Hepatic stellate cell (primary cell): ENCODE measurements around the gene CPNE5.
"Not testable (repeated sequence)": the region's sequence is repeated elsewhere in the genome, so short reads cannot be mapped to it uniquely, and the experiment has no call there.

Experiments used
- DNase-seq: peaks from one replicate; pipeline ENCODE4 v3.0.0; 2011; ENCODE audit warnings: low spot score

CPNE5 gene

GRCh38 chr6:36723992-36724391 is 115.3 kb downstream of the CPNE5 start:
- DNase-seq = not testable (repeated sequence)

GRCh38 chr6:36722879-36723278 is 116.4 kb downstream of the CPNE5 start:
- DNase-seq = no peak

GRCh38 chr6:36722365-36722764 is 116.9 kb downstream of the CPNE5 start:
- no peak for DNase-seq

- no peak for DNase-seq
Observed at GRCh38 chr6:36721369-36722140, 117.7 kb downstream of the CPNE5 start.

- DNase-seq = no peak
Observed at GRCh38 chr6:36720251-36721141, 118.7 kb downstream of the CPNE5 start.

GRCh38 chr6:36719126-36719525 is 120.1 kb downstream of the CPNE5 start:
- DNase-seq = no peak

GRCh38 chr6:36718560-36718959 is 120.7 kb downstream of the CPNE5 start:
- DNase-seq = no peak

- DNase-seq = no peak
Observed at GRCh38 chr6:36717871-36718540, 121.2 kb downstream of the CPNE5 start.

GRCh38 chr6:36717231-36717825 is 121.9 kb downstream of the CPNE5 start:
- no peak for DNase-seq

- no peak for DNase-seq
Observed at GRCh38 chr6:36716476-36717093, 122.7 kb downstream of the CPNE5 start.

GRCh38 chr6:36715469-36715868 is 123.8 kb downstream of the CPNE5 start:
- no peak for DNase-seq

GRCh38 chr6:36714511-36714910 is 124.7 kb downstream of the CPNE5 start:
- no peak for DNase-seq

- no peak for DNase-seq
Observed at GRCh38 chr6:36713846-36714245, 125.4 kb downstream of the CPNE5 start.

GRCh38 chr6:36712816-36713215 is 126.4 kb downstream of the CPNE5 start:
- no peak for DNase-seq

- DNase-seq = no peak
Observed at GRCh38 chr6:36706339-36706738, 132.9 kb downstream of the CPNE5 start.

- DNase-seq = not testable (repeated sequence)
Observed at GRCh38 chr6:36704961-36705577, 134.2 kb downstream of the CPNE5 start.

- DNase-seq = no peak
Observed at GRCh38 chr6:36703982-36704381, 135.3 kb downstream of the CPNE5 start.

- DNase-seq = no peak
Observed at GRCh38 chr6:36703081-36703606, 136.1 kb downstream of the CPNE5 start.

GRCh38 chr6:36702656-36703055 is 136.6 kb downstream of the CPNE5 start:
- DNase-seq = no peak

- no peak for DNase-seq
Observed at GRCh38 chr6:36701401-36701991, 137.7 kb downstream of the CPNE5 start.

GRCh38 chr6:36700831-36701230 is 138.4 kb downstream of the CPNE5 start:
- DNase-seq = no peak
